HEK293 (cell line): Measurements from ENCODE around the gene NT5DC2.

Source experiments
- RBAK ChIP-seq: fragments of 450-650 bp; formaldehyde crosslinking; IDR thresholded peaks from 2 replicates; pipeline ENCODE4 v1.5.1; 2016; ENCODE audit warnings: missing biosample characterization, missing genetic modification characterization
- SP2 ChIP-seq: fragments of 450-650 bp; formaldehyde crosslinking; IDR thresholded peaks from 2 replicates; pipeline ENCODE4 v1.5.1; 2016; ENCODE audit warnings: missing biosample characterization, missing genetic modification characterization
- ZEB2 ChIP-seq: fragments of 450-650 bp; formaldehyde crosslinking; IDR thresholded peaks from 2 replicates; pipeline ENCODE4 v1.5.1; 2016; ENCODE audit warnings: missing biosample characterization, missing genetic modification characterization
- ZNF404 ChIP-seq: fragments of 450-650 bp; formaldehyde crosslinking; IDR thresholded peaks from 2 replicates; pipeline ENCODE4 v1.5.1; 2017; ENCODE audit warnings: missing biosample characterization, missing genetic modification characterization
- ZNF792 ChIP-seq: fragments of 450-650 bp; formaldehyde crosslinking; IDR thresholded peaks from 2 replicates; pipeline ENCODE4 v1.5.1; 2016; ENCODE audit warnings: missing biosample characterization, missing genetic modification characterization
- TF ChIP-seq, protein P1 (sequence below): fragments of 450-650 bp; formaldehyde crosslinking; IDR thresholded peaks from 2 replicates; pipeline ENCODE4 v1.5.1; 2016; ENCODE audit warnings: missing biosample characterization, missing genetic modification characterization

- TF ChIP-seq ZNF404 (tag by site-specific recombination) (no peak), RBAK (tag by site-specific recombination) (no peak), ZEB2 (tag by site-specific recombination) (no peak), ZNF792 (tag by site-specific recombination) (no peak), SP2 (tag by site-specific recombination) (no peak)
- TF ChIP-seq, protein P1, sequence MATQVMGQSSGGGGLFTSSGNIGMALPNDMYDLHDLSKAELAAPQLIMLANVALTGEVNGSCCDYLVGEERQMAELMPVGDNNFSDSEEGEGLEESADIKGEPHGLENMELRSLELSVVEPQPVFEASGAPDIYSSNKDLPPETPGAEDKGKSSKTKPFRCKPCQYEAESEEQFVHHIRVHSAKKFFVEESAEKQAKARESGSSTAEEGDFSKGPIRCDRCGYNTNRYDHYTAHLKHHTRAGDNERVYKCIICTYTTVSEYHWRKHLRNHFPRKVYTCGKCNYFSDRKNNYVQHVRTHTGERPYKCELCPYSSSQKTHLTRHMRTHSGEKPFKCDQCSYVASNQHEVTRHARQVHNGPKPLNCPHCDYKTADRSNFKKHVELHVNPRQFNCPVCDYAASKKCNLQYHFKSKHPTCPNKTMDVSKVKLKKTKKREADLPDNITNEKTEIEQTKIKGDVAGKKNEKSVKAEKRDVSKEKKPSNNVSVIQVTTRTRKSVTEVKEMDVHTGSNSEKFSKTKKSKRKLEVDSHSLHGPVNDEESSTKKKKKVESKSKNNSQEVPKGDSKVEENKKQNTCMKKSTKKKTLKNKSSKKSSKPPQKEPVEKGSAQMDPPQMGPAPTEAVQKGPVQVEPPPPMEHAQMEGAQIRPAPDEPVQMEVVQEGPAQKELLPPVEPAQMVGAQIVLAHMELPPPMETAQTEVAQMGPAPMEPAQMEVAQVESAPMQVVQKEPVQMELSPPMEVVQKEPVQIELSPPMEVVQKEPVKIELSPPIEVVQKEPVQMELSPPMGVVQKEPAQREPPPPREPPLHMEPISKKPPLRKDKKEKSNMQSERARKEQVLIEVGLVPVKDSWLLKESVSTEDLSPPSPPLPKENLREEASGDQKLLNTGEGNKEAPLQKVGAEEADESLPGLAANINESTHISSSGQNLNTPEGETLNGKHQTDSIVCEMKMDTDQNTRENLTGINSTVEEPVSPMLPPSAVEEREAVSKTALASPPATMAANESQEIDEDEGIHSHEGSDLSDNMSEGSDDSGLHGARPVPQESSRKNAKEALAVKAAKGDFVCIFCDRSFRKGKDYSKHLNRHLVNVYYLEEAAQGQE (tag by site-specific recombination) = no peak
Measured at GRCh38 chr3:52487788-52488691, 45.6 kb downstream of the NT5DC2 start.
